ENCODE results near the gene ZNF407.

Gene ZNF407

GRCh38 chr18:74679006-74679678 lies 81.5 kb downstream of the ZNF407 start:
- no peak for DNase-seq (ENCODE audit: low spot score)

- no peak for DNase-seq (ENCODE audit: low spot score)
Measured at GRCh38 chr18:74679679-74680076, 82.0 kb downstream of the ZNF407 start.

GRCh38 chr18:74682141-74682990 lies 84.7 kb downstream of the ZNF407 start:
- no peak for DNase-seq (ENCODE audit: low spot score)

- DNase-seq (ENCODE audit: low spot score), result no peak
Measured at GRCh38 chr18:74682991-74683297, 85.3 kb downstream of the ZNF407 start.

- DNase-seq (ENCODE audit: low spot score), result no peak
Measured at GRCh38 chr18:74683573-74683972, 85.9 kb downstream of the ZNF407 start.

- DNase-seq (ENCODE audit: low spot score), result no peak
Measured at GRCh38 chr18:74689251-74689650, 91.6 kb downstream of the ZNF407 start.

GRCh38 chr18:74692367-74693013 lies 94.8 kb downstream of the ZNF407 start:
- no peak for DNase-seq (ENCODE audit: low spot score)

- no peak for DNase-seq (ENCODE audit: low spot score)
Measured at GRCh38 chr18:74694436-74694835, 96.8 kb downstream of the ZNF407 start.

GRCh38 chr18:74695170-74695569 lies 97.5 kb downstream of the ZNF407 start:
- DNase-seq (ENCODE audit: low spot score), result no peak

GRCh38 chr18:74698881-74699280 lies 101.2 kb downstream of the ZNF407 start:
- DNase-seq (ENCODE audit: low spot score), result no peak

- no peak for DNase-seq (ENCODE audit: low spot score)
Measured at GRCh38 chr18:74699455-74699854, 101.8 kb downstream of the ZNF407 start.

GRCh38 chr18:74702950-74703349 lies 105.3 kb downstream of the ZNF407 start:
- DNase-seq (ENCODE audit: low spot score), result no peak

GRCh38 chr18:74708169-74708568 lies 110.5 kb downstream of the ZNF407 start:
- no peak for DNase-seq (ENCODE audit: low spot score)

GRCh38 chr18:74709452-74709851 lies 111.8 kb downstream of the ZNF407 start:
- no peak for DNase-seq (ENCODE audit: low spot score)

GRCh38 chr18:74714120-74714519 lies 116.5 kb downstream of the ZNF407 start:
- no peak for DNase-seq (ENCODE audit: low spot score)

GRCh38 chr18:74714791-74715190 lies 117.1 kb downstream of the ZNF407 start:
- DNase-seq (ENCODE audit: low spot score), result no peak

- no peak for DNase-seq (ENCODE audit: low spot score)
Measured at GRCh38 chr18:74715306-74715705, 117.6 kb downstream of the ZNF407 start.

GRCh38 chr18:74715865-74716712 lies 118.4 kb downstream of the ZNF407 start:
- DNase-seq (ENCODE audit: low spot score), result no peak

- no peak for DNase-seq (ENCODE audit: low spot score)
Measured at GRCh38 chr18:74718312-74718711, 120.6 kb downstream of the ZNF407 start.

- DNase-seq (ENCODE audit: low spot score), result no peak
Measured at GRCh38 chr18:74722237-74722636, 124.6 kb downstream of the ZNF407 start.

- no peak for DNase-seq (ENCODE audit: low spot score)
Measured at GRCh38 chr18:74724186-74724585, 126.5 kb downstream of the ZNF407 start.

GRCh38 chr18:74725690-74726089 lies 128.0 kb downstream of the ZNF407 start:
- no peak for DNase-seq (ENCODE audit: low spot score)

Measured in hematopoietic multipotent progenitor cell treated with erythropoietin and hydrocortisone succinate and interleukin-3 and kit ligand, for 17 days (in vitro differentiated cells).